ENCODE results near the gene C2CD2L. TPM values are rescaled to one million over a fixed set of nuclear protein-coding genes. Genes with fewer than 3 reads are reported as not detected.

Gene C2CD2L
- total and polyA plus RNA-seq, 10 of the 15 experiments (the other 5 are each of a cell fraction or from before 2014, with no cell fraction given) = 0.21 to 9.6 (median 5.1) TPM

DNA sequence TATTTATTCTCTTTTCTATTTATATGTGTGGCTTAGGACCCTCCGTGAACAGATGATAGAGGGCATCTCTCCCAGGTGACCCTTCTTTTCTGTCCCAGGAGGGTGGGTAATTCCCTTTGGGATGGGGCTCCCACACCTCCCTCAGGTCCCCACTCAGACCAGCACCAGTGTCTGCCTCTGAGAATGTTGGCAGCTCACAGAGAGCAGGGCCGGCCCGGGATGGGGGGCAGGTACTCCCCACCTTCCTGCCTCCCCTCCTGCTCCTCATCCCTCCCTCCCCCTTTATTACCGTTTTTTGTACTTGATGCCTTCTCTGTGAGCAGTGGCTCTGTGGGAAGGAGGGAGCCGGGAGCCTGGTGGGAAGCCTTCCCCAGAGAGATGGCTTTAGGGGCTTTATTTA, 9.5 kb downstream of the C2CD2L start:
- FAIRE-seq (no peak), DNase-seq (ENCODE audit: low read depth, low spot score) (no peak), ATAC-seq (no peak)
- no peak overlapping the region for H3K9ac ChIP-seq (ENCODE audit: control insufficient read depth, insufficient read depth, low read length)
- H4K20me1 ChIP-seq (ENCODE audit: control insufficient read depth, insufficient read depth) = no peaks in the 10 kb centered on the region
- ChIA-PET RAD21 (ENCODE audit: unreplicated experiment) (no interaction called here), CTCF (interaction anchor here (0.8 kb wide), 1 partner anchor 17 kb away, joined by 3 read pairs; no protein-coding TSS in a partner anchor), POLR2A (no interaction called here), SMC1A (ENCODE audit: uncharacterized antibody, unreplicated experiment) (no interaction called here)
- H3K4me2 ChIP-seq (ENCODE audit: control insufficient read depth, insufficient read depth) = no peak overlapping the region
- H3K27ac ChIP-seq (ENCODE audit: control insufficient read depth, insufficient read depth) = no peak overlapping the region
- H3K36me3 ChIP-seq (ENCODE audit: control insufficient read depth in 2 of 2, insufficient read depth in 2 of 2, low read length in 1 of 2) = peaks cover 10 to 16% of the 10 kb centered on the region in 2 experiments
- peaks cover 3% of the 10 kb centered on the region for H3K79me2 ChIP-seq (ENCODE audit: control insufficient read depth, insufficient read depth, low read length)
- no peak overlapping the region for H2AFZ ChIP-seq (ENCODE audit: control insufficient read depth, low read depth, low read length)
- intact Hi-C loops (cut with micrococcal nuclease; ENCODE audit: unreplicated experiment) = no loop called here
- WGBS (ENCODE audit: insufficient coverage, insufficient replicate concordance, low lambda C conversion rate, missing lambda C conversion rate) = 83% methylated on average over 5 of the region's 5 CpGs
- H3K27me3 ChIP-seq (replicated peaks in 1 of 2; ENCODE audit: control insufficient read depth in 2 of 2, insufficient read depth in 2 of 2, low read length in 1 of 2) = no peaks in the 10 kb centered on the region
- no peaks in the 10 kb centered on the region for H3K9me3 ChIP-seq (replicated peaks; ENCODE audit: control insufficient read depth, insufficient read depth, low read length)
- in situ Hi-C loops (cut with MboI) = no loop called here
- H3K4me1 ChIP-seq (ENCODE audit: control insufficient read depth, insufficient read depth, low read length) = peaks cover 7% of the 10 kb centered on the region
- no TSS peak for BruUV-seq (replicated peaks)
- TF ChIP-seq JUND (IDR thresholded peaks at IDR 0.05; ENCODE audit: low read depth, low read length) (no peak), CBFB (IDR thresholded peaks at IDR 0.05; ENCODE audit: low read depth) (no peak), SMC3 (IDR thresholded peaks at IDR 0.05; ENCODE audit: borderline replicate concordance, low read length) (no peak), CHD2 (IDR thresholded peaks at IDR 0.05; ENCODE audit: borderline replicate concordance, low read depth, low read length) (no peak), GATAD2B (conservative IDR thresholded peaks at IDR 0.05; ENCODE audit: low read depth) (no peak), NRF1 (conservative IDR thresholded peaks at IDR 0.05; ENCODE audit: low read depth, low read length) (no peak), EGR1 (IDR thresholded peaks at IDR 0.05; ENCODE audit: borderline replicate concordance in 1 of 2, low read depth in 2 of 2, low read length in 2 of 2) (no peak), FOS (IDR thresholded peaks at IDR 0.05; ENCODE audit: borderline replicate concordance, extremely low read depth, insufficient read length) (no peak), STAT1 (conservative IDR thresholded peaks at IDR 0.05) (no peak), SUZ12 (IDR thresholded peaks at IDR 0.05; ENCODE audit: unreplicated experiment) (no peak), KDM1A (IDR thresholded peaks at IDR 0.05; ENCODE audit: borderline replicate concordance) (no peak), GABPA (IDR thresholded peaks at IDR 0.05; ENCODE audit: low read depth) (no peak), WRNIP1 (IDR thresholded peaks at IDR 0.05; ENCODE audit: borderline replicate concordance, low read depth, low read length) (no peak), BRCA1 (IDR thresholded peaks at IDR 0.05; ENCODE audit: low read depth, low read length) (no peak), DPF2 (IDR thresholded peaks at IDR 0.05) (no peak), PBX3 (IDR thresholded peaks at IDR 0.05; ENCODE audit: insufficient replicate concordance, low read depth, low read length) (no peak), ESRRA (IDR thresholded peaks at IDR 0.05; ENCODE audit: low read length) (no peak)
- TF ChIP-seq, protein P1, sequence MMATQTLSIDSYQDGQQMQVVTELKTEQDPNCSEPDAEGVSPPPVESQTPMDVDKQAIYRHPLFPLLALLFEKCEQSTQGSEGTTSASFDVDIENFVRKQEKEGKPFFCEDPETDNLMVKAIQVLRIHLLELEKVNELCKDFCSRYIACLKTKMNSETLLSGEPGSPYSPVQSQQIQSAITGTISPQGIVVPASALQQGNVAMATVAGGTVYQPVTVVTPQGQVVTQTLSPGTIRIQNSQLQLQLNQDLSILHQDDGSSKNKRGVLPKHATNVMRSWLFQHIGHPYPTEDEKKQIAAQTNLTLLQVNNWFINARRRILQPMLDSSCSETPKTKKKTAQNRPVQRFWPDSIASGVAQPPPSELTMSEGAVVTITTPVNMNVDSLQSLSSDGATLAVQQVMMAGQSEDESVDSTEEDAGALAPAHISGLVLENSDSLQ (IDR thresholded peaks at IDR 0.05) = no peak
- TF ChIP-seq, protein P2, sequence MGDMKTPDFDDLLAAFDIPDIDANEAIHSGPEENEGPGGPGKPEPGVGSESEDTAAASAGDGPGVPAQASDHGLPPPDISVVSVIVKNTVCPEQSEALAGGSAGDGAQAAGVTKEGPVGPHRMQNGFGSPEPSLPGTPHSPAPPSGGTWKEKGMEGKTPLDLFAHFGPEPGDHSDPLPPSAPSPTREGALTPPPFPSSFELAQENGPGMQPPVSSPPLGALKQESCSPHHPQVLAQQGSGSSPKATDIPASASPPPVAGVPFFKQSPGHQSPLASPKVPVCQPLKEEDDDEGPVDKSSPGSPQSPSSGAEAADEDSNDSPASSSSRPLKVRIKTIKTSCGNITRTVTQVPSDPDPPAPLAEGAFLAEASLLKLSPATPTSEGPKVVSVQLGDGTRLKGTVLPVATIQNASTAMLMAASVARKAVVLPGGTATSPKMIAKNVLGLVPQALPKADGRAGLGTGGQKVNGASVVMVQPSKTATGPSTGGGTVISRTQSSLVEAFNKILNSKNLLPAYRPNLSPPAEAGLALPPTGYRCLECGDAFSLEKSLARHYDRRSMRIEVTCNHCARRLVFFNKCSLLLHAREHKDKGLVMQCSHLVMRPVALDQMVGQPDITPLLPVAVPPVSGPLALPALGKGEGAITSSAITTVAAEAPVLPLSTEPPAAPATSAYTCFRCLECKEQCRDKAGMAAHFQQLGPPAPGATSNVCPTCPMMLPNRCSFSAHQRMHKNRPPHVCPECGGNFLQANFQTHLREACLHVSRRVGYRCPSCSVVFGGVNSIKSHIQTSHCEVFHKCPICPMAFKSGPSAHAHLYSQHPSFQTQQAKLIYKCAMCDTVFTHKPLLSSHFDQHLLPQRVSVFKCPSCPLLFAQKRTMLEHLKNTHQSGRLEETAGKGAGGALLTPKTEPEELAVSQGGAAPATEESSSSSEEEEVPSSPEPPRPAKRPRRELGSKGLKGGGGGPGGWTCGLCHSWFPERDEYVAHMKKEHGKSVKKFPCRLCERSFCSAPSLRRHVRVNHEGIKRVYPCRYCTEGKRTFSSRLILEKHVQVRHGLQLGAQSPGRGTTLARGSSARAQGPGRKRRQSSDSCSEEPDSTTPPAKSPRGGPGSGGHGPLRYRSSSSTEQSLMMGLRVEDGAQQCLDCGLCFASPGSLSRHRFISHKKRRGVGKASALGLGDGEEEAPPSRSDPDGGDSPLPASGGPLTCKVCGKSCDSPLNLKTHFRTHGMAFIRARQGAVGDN (IDR thresholded peaks at IDR 0.05) = no peak
- no peak overlapping the region for H3K4me3 ChIP-seq
